T-cell (primary cell): ENCODE data around the gene SNX32. TPM values are rescaled to one million over a fixed set of nuclear protein-coding genes. Genes with fewer than 3 reads are reported as not detected.

Experiments used
- ATAC-seq, 4 experiments: fragments of 200-7000 bp in 3 of 4; fragments of 150-1000 bp in 1 of 4; cut with Tn5 transposase; replicated peaks in 1 of 4; 1 replicate in 3 of 4; 2 replicates in 1 of 4; pipeline ENCODE4 v1.10.0; 2021; ENCODE audit warnings: moderate library complexity in 3 of 4, mild to moderate bottlenecking in 2 of 4, moderate number of reproducible peaks in 1 of 4
- CTCF ChIA-PET, 2 donors: fragments of 300-600 bp; sonication (Branson Sonifier 250); formaldehyde crosslinking; loops; one replicate each; lab custom pipeline; 2022; ENCODE audit warnings: antibody characterized with exemption in 2 of 2; lab: Charles Lee
- POLR2A ChIA-PET, 2 donors: fragments of 300-600 bp; sonication (Branson Sonifier 250); formaldehyde crosslinking; loops; one replicate each; lab custom pipeline; 2022; ENCODE audit warnings: antibody characterized with exemption in 2 of 2; lab: Charles Lee
- DNase-seq, 35 experiments: peaks; one replicate each; pipeline versions ENCODE4 v3.0.0 to v3.0.0-alpha.2; 2013 to 2023
- H3K27ac ChIP-seq: one replicate; pipeline ENCODE4 v1.5.1; 2013; ENCODE audit warnings: low read length
- H3K27me3 ChIP-seq, 2 experiments: replicated peaks in 1 of 2; 1 replicate in 1 of 2; 2 replicates in 1 of 2; pipeline versions ENCODE4 v1.6.1 to v1.7.0; 2013; ENCODE audit warnings: low read length in 1 of 2, mixed read lengths in 1 of 2; ENCODE audit not compliant: control insufficient read depth in 2 of 2, insufficient read depth in 2 of 2; ENCODE audit errors: extremely low read depth in 1 of 2
- H3K36me3 ChIP-seq, 2 donors: 1 replicate in 1 of 2; 2 replicates in 1 of 2; pipeline versions ENCODE4 v1.6.1 to v1.7.0; 2013; ENCODE audit warnings: low read length in 1 of 2; ENCODE audit not compliant: control insufficient read depth in 2 of 2, insufficient read depth in 1 of 2; ENCODE audit errors: extremely low read depth in 1 of 2
- H3K4me1 ChIP-seq, 2 experiments: 1 replicate in 1 of 2; 2 replicates in 1 of 2; pipeline versions ENCODE4 v1.6.1 to v1.7.0; 2013; ENCODE audit warnings: low read length in 2 of 2, mixed read lengths in 1 of 2; ENCODE audit not compliant: insufficient read depth in 2 of 2, control insufficient read depth in 1 of 2; ENCODE audit errors: extremely low read depth in 1 of 2
- H3K4me3 ChIP-seq, 2 donors: 1 replicate in 1 of 2; 2 replicates in 1 of 2; pipeline versions ENCODE4 v1.5.1 to v1.7.0; 2013; ENCODE audit warnings: mild to moderate bottlenecking in 2 of 2, low read length in 1 of 2, moderate library complexity in 1 of 2; ENCODE audit not compliant: control insufficient read depth in 1 of 2; ENCODE audit errors: extremely low read depth in 1 of 2
- H3K9me3 ChIP-seq: 2 replicates; pipeline ENCODE4 v1.7.0; 2013
- H3K27ac Mint-ChIP-seq, 2 donors: one replicate each; pipeline ENCODE4 v1.8.0; 2020 to 2021; ENCODE audit warnings: mild to moderate bottlenecking in 2 of 2, mixed read lengths in 2 of 2
- H3K27me3 Mint-ChIP-seq, 2 donors: one replicate each; pipeline ENCODE4 v1.8.0; 2021 to 2022; ENCODE audit warnings: mixed read lengths in 2 of 2
- H3K36me3 Mint-ChIP-seq: one replicate; pipeline ENCODE4 v1.8.0; 2021; ENCODE audit warnings: mixed read lengths
- H3K4me1 Mint-ChIP-seq, 3 donors: one replicate each; pipeline ENCODE4 v1.8.0; 2020 to 2022; ENCODE audit warnings: mixed read lengths in 3 of 3, mild to moderate bottlenecking in 1 of 3
- H3K4me3 Mint-ChIP-seq, 3 donors: one replicate each; pipeline ENCODE4 v1.8.0; 2020 to 2022; ENCODE audit warnings: mild to moderate bottlenecking in 3 of 3, mixed read lengths in 3 of 3, moderate library complexity in 3 of 3
- H3K9me3 Mint-ChIP-seq, 3 donors: one replicate each; pipeline ENCODE4 v1.8.0; 2020 to 2022; ENCODE audit warnings: mixed read lengths in 3 of 3
- WGBS: methylation state at CpG from one replicate; pipeline ENCODE4 v1.1.5; 2013; ENCODE audit warnings: missing lambda C conversion rate; ENCODE audit not compliant: insufficient coverage; 5-methylcytosine and 5-hydroxymethylcytosine counted together
- total RNA-seq, 35 experiments: library from RNA in 6 of 35; stranded (reverse) in 6 of 35; fragments of 120-200 nt in 1 of 35; gene quantifications; one replicate each; pipeline versions ENCODE4 v1.2.1 to v1.2.4 and lab custom pipeline; 2013 to 2026

Gene SNX32
- total RNA-seq, 5 donors from 2014 or later (not counting 1 experiment from before 2014, with no cell fraction given): 0.26 to 1.4 (median 1.2) TPM

DNA sequence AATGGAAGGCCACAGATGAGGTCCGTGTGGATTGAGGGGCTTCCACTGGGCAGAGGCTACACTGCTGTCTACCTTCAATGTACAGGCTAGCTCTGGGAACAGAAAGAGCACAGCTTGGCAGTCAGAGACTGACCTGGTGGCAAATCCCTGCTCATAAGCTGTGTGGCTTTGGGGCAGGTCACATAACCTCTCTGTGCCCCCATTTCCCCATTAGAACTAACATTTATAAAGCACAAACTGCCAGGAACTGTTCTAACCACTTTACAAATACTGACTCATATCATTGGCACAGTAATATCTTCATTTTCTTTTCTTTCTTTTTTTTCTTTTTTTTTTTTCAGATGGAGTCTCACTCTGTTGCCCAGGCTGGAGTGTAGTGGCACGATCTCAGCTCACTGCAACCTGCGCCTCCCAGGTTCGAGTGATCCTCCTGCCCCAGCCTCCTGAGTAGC lies 63.3 kb downstream of the SNX32 start:
- POLR2A ChIA-PET: no interaction called here
- peaks cover 19 to 60% of the 10 kb centered on the region in 2 experiments for H3K4me1 ChIP-seq

DNA sequence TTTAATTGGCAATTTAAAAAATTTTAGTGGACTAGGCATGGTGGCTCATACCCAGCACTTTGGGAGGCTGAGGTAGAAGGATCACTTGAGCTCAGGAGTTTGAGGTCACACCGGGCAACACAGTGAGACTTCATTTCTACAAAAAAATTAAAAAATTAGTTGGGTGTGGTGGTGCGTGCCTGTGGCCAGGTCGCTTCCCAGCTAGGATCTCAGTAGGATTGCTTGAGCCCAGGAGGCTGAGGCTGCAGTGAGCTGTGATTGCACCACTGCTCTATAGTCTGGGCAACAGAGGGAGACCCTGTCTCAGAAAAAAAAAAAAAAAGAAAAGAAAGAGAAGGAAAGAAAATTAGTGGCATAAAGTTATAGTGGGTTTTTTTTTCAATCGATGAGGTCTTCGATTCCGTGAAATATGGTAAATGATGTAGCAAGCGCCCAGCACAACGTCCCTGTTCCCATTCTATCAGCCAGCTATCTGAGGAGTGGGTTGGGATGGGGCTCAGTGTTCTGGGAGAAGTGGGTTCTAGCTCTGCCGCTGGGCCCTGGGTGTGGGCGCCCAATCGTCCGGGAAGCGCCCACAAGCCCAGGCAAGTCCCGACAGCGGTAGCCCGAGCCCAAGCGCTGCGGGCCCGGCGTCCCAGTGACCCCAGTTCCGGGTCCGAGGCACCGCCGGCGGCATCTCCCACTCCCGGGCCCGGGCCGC lies 65.0 kb downstream of the SNX32 start:
- Histone ChIP-seq H3K27me3 (peaks cover 0 to 31% of the 10 kb centered on the region in 2 experiments), H3K27ac (no peak overlapping the region), H3K9me3 (no peaks in the 10 kb centered on the region), H3K36me3 (no peaks in the 10 kb centered on the region), H3K4me1 (peaks cover 12 to 43% of the 10 kb centered on the region in 2 experiments), H3K4me3 (no peak overlapping the region)
- CTCF ChIA-PET: interaction anchor here (0.8 to 1.1 kb wide), 2 partner anchors 8 to 9 kb away, joined by 3 to 4 read pairs; partner anchors contain the start of gene CCDC85B (in 1 of the 2)
- WGBS: 24% methylated on average over 25 of the region's 28 CpGs
- peaks cover 11 to 28% (median 13%) of the 10 kb centered on the region in 3 donors for H3K4me1 Mint-ChIP-seq
- no peaks in the 10 kb centered on the region for H3K9me3 Mint-ChIP-seq
- no peak for DNase-seq
- H3K36me3 Mint-ChIP-seq: no peaks in the 10 kb centered on the region
- H3K27ac Mint-ChIP-seq: no peak overlapping the region
- no peak for ATAC-seq
- peak overlapping the region; percentile 56 to 78 (median 61) for H3K4me3 Mint-ChIP-seq
- POLR2A ChIA-PET: interaction anchor here (0.6 to 1.8 kb wide), 5 partner anchors 8 to 256 kb away, joined by 3 to 14 read pairs (median 3); partner anchors contain the start of gene CCDC85B (in 1 of the 2)
- peaks cover 0 to 3% of the 10 kb centered on the region in 2 donors for H3K27me3 Mint-ChIP-seq

More for the DNA sequence above, 63.3 kb downstream of the SNX32 start:
- Mint-ChIP-seq H3K27ac (no peak overlapping the region), H3K36me3 (no peaks in the 10 kb centered on the region), H3K9me3 (no peaks in the 10 kb centered on the region), H3K27me3 (peaks cover 0 to 3% of the 10 kb centered on the region in 2 donors), H3K4me3 (no peak overlapping the region), H3K4me1 (peaks cover 29 to 44% (median 31%) of the 10 kb centered on the region in 3 donors)
- WGBS: 100% methylated on average over 1 of the region's 4 CpGs
- H3K27ac ChIP-seq: no peak overlapping the region
- no peak overlapping the region for H3K4me3 ChIP-seq
- CTCF ChIA-PET: interaction anchor here in 1 of 2 donors (0.7 to 0.8 kb wide), 2 partner anchors 12 to 494 kb away, joined by 3 to 4 read pairs; no protein-coding TSS in a partner anchor
- no peak for DNase-seq
- ATAC-seq: no peak
- no peaks in the 10 kb centered on the region for H3K9me3 ChIP-seq
- H3K36me3 ChIP-seq: no peaks in the 10 kb centered on the region
- peaks cover 0 to 23% of the 10 kb centered on the region in 2 experiments for H3K27me3 ChIP-seq

DNA sequence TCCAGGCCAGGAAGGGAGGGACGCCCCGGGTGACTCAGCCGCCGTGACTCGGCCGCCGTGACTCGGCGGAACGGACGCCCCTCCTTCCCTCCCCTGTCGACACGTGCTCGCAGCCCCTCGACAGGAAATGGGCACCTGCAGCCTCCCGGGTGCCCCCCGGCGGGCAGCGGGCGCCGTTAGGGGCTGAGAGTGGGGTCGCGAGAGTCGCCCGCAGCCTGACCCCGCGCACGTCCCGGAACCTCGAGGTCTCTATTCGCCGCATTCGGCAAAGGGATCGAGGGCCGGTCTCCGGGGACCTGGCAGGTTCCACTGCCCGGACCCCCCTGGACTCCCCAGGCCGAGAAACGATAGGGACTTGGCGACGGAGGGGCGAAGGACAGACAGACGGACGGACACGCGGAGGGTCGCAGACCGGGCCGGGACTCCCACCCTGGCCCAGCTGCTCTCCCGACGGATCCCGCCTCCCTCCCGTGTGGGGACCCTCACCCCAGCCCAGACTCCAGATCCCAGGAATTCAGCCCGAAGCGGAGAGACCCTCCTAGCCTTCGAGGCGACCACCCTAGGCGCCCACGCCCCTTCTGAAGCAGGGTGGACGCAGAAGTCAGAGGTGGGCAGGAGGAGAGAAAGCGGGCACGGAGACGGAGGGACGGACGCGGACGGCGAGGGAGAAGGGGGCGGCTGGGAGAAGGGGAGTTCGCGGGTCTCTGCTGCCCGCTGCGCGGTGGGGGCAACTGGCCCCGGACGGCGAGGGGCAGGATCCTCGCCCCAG lies 65.8 kb downstream of the SNX32 start:
- Mint-ChIP-seq H3K36me3 (no peaks in the 10 kb centered on the region), H3K4me1 (peaks cover 5 to 22% (median 6%) of the 10 kb centered on the region in 3 donors), H3K27me3 (peaks cover 0 to 3% of the 10 kb centered on the region in 2 donors), H3K4me3 (peak overlapping the region; percentile 52 to 64 (median 64)), H3K9me3 (no peaks in the 10 kb centered on the region), H3K27ac (no peak overlapping the region)
- peak overlapping the region; percentile 39 to 65 for H3K4me3 ChIP-seq
- DNase-seq (peak in 6 of 35 experiments; percentile 15 to 59 (median 32)), ATAC-seq (peak in 2 of 4 experiments; percentile 17 to 24)
- 2% methylated on average over 69 of the region's 78 CpGs for WGBS
- peaks cover 0 to 31% of the 10 kb centered on the region in 2 experiments for H3K27me3 ChIP-seq
- no peaks in the 10 kb centered on the region for H3K9me3 ChIP-seq
- peaks cover 7 to 36% of the 10 kb centered on the region in 2 experiments for H3K4me1 ChIP-seq
- CTCF ChIA-PET: no interaction called here
- no peaks in the 10 kb centered on the region for H3K36me3 ChIP-seq
- no peak overlapping the region for H3K27ac ChIP-seq
- POLR2A ChIA-PET: interaction anchor here (0.9 to 1.8 kb wide), 2 partner anchors 9 to 256 kb away, joined by 3 to 13 read pairs; partner anchors contain the start of gene CCDC85B (in 1 of the 2)

DNA sequence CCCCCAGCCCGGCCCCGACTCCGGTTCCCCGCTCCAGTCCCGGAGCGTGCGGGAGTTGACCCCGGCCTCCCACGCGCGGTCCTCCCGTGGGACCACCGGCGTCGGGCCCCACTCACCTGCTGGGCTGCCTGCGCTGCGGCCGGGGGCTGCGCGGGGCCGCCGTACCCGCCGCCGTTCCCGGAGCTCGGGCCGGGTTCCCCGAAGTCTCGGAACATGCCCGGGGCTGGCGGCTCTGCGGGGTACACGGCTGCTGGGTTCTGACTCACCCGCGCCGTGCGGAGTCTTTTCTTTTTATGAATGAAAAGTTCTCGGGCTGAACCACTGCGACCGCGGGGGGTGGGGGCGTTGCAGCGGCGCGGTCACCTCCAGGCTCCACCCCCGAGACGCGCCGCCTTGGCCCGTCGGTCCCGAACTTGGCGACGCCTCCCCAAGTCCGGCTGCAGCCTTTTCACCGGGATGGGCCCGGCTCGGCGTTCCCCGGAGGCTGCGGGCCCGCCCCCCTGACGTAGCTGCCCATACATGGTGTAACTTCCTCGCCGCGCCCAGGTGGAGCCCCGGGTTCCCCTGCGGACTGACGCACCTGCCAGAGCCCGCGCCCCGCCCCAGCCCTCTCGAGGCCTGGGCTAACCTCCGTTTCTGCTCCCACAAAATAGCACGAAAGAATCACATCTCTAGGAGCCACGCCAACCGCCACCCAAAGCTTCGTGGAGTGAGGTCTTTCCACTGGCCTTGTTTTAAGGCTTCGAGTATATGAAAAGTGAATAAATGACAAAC lies 66.5 kb downstream of the SNX32 start, which contains the start of gene FOSL1:
FOSL1 (minus strand) TSS at position 264 of the 774 bp plus-strand sequence; CDS start at position 215, 49 bp downstream.
- H3K9me3 ChIP-seq: no peaks in the 10 kb centered on the region
- H3K27me3 Mint-ChIP-seq: peaks cover 0 to 3% of the 10 kb centered on the region in 2 donors
- POLR2A ChIA-PET: interaction anchor here (0.5 to 1.8 kb wide), 6 partner anchors 8 to 395 kb away, joined by 3 to 13 read pairs (median 5); partner anchors contain the start of gene CCDC85B (in 1 of the 2)
- ATAC-seq (peak; percentile 91 to 97 (median 94)), DNase-seq (peak; percentile 64 to 96 (median 89))
- H3K9me3 Mint-ChIP-seq: no peaks in the 10 kb centered on the region
- no peaks in the 10 kb centered on the region for H3K36me3 ChIP-seq
- peak within 1 kb of the TSS in 1 of 2 donors; percentile 76 for H3K27ac Mint-ChIP-seq
- peaks cover 5 to 19% (median 6%) of the 10 kb centered on the region in 3 donors for H3K4me1 Mint-ChIP-seq
- no peaks in the 10 kb centered on the region for H3K36me3 Mint-ChIP-seq
- CTCF ChIA-PET: interaction anchor here (0.6 to 2.6 kb wide), 4 partner anchors 9 to 480 kb away, joined by 4 to 22 read pairs (median 13); partner anchors contain the start of genes CCDC85B (in 1 of the 2) and FIBP (in 1 of the 2)
- peak within 1 kb of the TSS; percentile 61 to 74 (median 64) for H3K4me3 Mint-ChIP-seq
- WGBS: under 1% methylated on average over 72 of the region's 80 CpGs
- peak within 1 kb of the TSS; percentile 47 for H3K27ac ChIP-seq
- peaks cover 7 to 33% of the 10 kb centered on the region in 2 experiments for H3K4me1 ChIP-seq
- peaks cover 0 to 34% of the 10 kb centered on the region in 2 experiments for H3K27me3 ChIP-seq
- H3K4me3 ChIP-seq: peak within 1 kb of the TSS; percentile 39 to 65

DNA sequence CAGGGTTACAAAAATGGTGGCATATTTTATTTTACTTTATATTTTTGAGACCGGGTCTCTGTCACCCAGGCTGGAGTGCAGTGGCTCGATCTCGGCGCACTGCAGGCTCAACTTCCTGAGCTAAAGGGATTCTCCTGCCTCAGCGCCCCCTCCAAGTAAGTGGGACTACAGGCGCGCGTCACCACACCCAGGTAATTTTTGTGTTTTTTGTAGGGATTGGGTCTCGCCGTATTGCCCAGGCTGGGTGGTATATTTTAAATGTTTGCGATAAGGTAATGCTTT lies 67.1 kb downstream of the SNX32 start:
- Mint-ChIP-seq H3K36me3 (no peaks in the 10 kb centered on the region), H3K27ac (peak overlapping the region in 1 of 2 donors; percentile 76), H3K4me3 (peak overlapping the region; percentile 61 to 74 (median 64)), H3K27me3 (peaks cover 0 to 3% of the 10 kb centered on the region in 2 donors), H3K9me3 (no peaks in the 10 kb centered on the region), H3K4me1 (peaks cover 5 to 16% (median 6%) of the 10 kb centered on the region in 3 donors)
- Histone ChIP-seq H3K27ac (peak overlapping the region; percentile 47), H3K4me1 (peaks cover 7 to 33% of the 10 kb centered on the region in 2 experiments), H3K36me3 (no peaks in the 10 kb centered on the region), H3K27me3 (peaks cover 0 to 34% of the 10 kb centered on the region in 2 experiments), H3K9me3 (no peaks in the 10 kb centered on the region), H3K4me3 (peak overlapping the region in 1 of 2 donors; percentile 65)
- ATAC-seq (no peak), DNase-seq (no peak)
- POLR2A ChIA-PET: interaction anchor here (0.5 to 1.8 kb wide), 6 partner anchors 9 to 395 kb away, joined by 3 to 13 read pairs (median 5); partner anchors contain the start of gene CCDC85B (in 1 of the 2)
- no CpG with 5 or more reads among the region's 11 CpGs for WGBS
- CTCF ChIA-PET: interaction anchor here (0.6 to 2.6 kb wide), 4 partner anchors 9 to 481 kb away, joined by 4 to 22 read pairs (median 13); partner anchors contain the start of genes CCDC85B (in 1 of the 2) and FIBP (in 1 of the 2)
